DND-41 (cell line): ENCODE data around the gene RGS2.

ENCODE experiments used
- CTCF ChIP-seq: IDR thresholded peaks from 2 replicates; pipeline ENCODE4 v1.5.1; 2012; ENCODE audit warnings: borderline replicate concordance, low read length, moderate library complexity, mild to moderate bottlenecking; ENCODE audit not compliant: poor library complexity, severe bottlenecking; ENCODE audit errors: extremely low read depth
- EZH2 ChIP-seq: IDR thresholded peaks from 3 replicates; pipeline ENCODE4 v1.6.1; 2012; ENCODE audit warnings: borderline replicate concordance, low read depth, mild to moderate bottlenecking, moderate library complexity, low read length, inconsistent platforms; ENCODE audit not compliant: severe bottlenecking

GRCh38 chr1:192763756-192764155 is 45.1 kb upstream of the RGS2 start:
- TF ChIP-seq CTCF = no peak
- TF ChIP-seq EZH2 = no peak
